Activated CD4-positive, alpha-beta T cell treated with anti-CD3 and anti-CD28 coated beads, Interleukin-2, amount 10 ng/mL, durations not matched to agents 7 days and 5 days (primary cell): ENCODE data around the gene ADAM15. TPM values are rescaled to one million over a fixed set of nuclear protein-coding genes. Genes with fewer than 3 reads are reported as not detected.

ENCODE experiments used
- CTCF ChIA-PET: fragments of 350-600 bp; sonication (Branson Sonifier 250); formaldehyde crosslinking; loops from one replicate; lab custom pipeline; 2021; ENCODE audit warnings: antibody characterized with exemption; lab: Charles Lee
- POLR2A ChIA-PET: fragments of 350-600 bp; sonication (Branson Sonifier 250); formaldehyde crosslinking; loops from one replicate; lab custom pipeline; 2021; ENCODE audit warnings: antibody characterized with exemption; lab: Charles Lee
- DNase-seq: peaks from one replicate; pipeline ENCODE4 v3.0.0-alpha.2; 2020
- H3K27ac Mint-ChIP-seq: one replicate; pipeline ENCODE4 v1.8.0; 2021; ENCODE audit warnings: mild to moderate bottlenecking, moderate library complexity, mixed read lengths
- H3K27me3 Mint-ChIP-seq: one replicate; pipeline ENCODE4 v1.8.0; 2021; ENCODE audit warnings: mixed read lengths
- H3K36me3 Mint-ChIP-seq: one replicate; pipeline ENCODE4 v1.8.0; 2021; ENCODE audit warnings: low read depth, mixed read lengths
- H3K4me1 Mint-ChIP-seq: one replicate; pipeline ENCODE4 v1.8.0; 2021; ENCODE audit warnings: mixed read lengths
- H3K4me3 Mint-ChIP-seq: one replicate; pipeline ENCODE4 v1.8.0; 2021; ENCODE audit warnings: mild to moderate bottlenecking, moderate library complexity, mixed read lengths
- H3K9me3 Mint-ChIP-seq: one replicate; pipeline ENCODE4 v1.8.0; 2021; ENCODE audit warnings: mixed read lengths
- total RNA-seq, 2 experiments: library from RNA; stranded (reverse); gene quantifications; one replicate each; pipeline ENCODE4 v1.2.3, GENCODE V29; 2021

ADAM15 gene
- 10 to 100 TPM; 40.2 to 45.0 TPM for total RNA-seq

- POLR2A ChIA-PET: interaction anchor here (0.6 kb wide), 2 partner anchors 34 to 50 kb away, joined by 3 to 5 read pairs; no protein-coding TSS in a partner anchor
- CTCF ChIA-PET: interaction anchor here (0.6 to 3.9 kb wide), 26 partner anchors 9 to 483 kb away, joined by 3 to 48 read pairs (median 4); partner anchors contain the start of genes CHRNB2, FLAD1 and KCNN3
- Mint-ChIP-seq H3K27me3 (no peaks in the 10 kb centered on the region), H3K4me1 (peaks cover 30% of the 10 kb centered on the region), H3K27ac (peak within 1 kb of the TSS; percentile 81), H3K4me3 (peak within 1 kb of the TSS; percentile 82), H3K36me3 (no peaks in the 10 kb centered on the region), H3K9me3 (no peaks in the 10 kb centered on the region)
- peak; percentile 81 for DNase-seq
Observed at GRCh38 chr1:155050560-155051341, at the start of gene ADAM15. Gene ADAM15 (plus strand): TSS chr1:155051316. CDS start chr1:155051387, 71 bp downstream.

- peaks cover 12% of the 10 kb centered on the region for H3K36me3 Mint-ChIP-seq
- H3K4me3 Mint-ChIP-seq: peak overlapping the region; percentile 93
- no peak for DNase-seq
- no peaks in the 10 kb centered on the region for H3K27me3 Mint-ChIP-seq
- POLR2A ChIA-PET: interaction anchor here (0.7 kb wide), 2 partner anchors 18 to 50 kb away, joined by 3 to 5 read pairs; partner anchors contain the start of gene ADAM15
- H3K4me1 Mint-ChIP-seq: peaks cover 55% of the 10 kb centered on the region
- CTCF ChIA-PET: interaction anchor here (0.6 to 13.0 kb wide), 5 partner anchors 13 to 58 kb away, joined by 3 to 184 read pairs (median 10); partner anchors contain the start of gene ADAM15
- no peaks in the 10 kb centered on the region for H3K9me3 Mint-ChIP-seq
- peak overlapping the region; percentile 91 for H3K27ac Mint-ChIP-seq
Observed at GRCh38 chr1:155001425-155001674, 49.8 kb upstream of the ADAM15 start.

- Mint-ChIP-seq H3K36me3 (peaks cover 15% of the 10 kb centered on the region), H3K4me3 (peak overlapping the region; percentile 93), H3K27me3 (no peaks in the 10 kb centered on the region), H3K27ac (peak overlapping the region; percentile 96), H3K4me1 (peaks cover 60% of the 10 kb centered on the region), H3K9me3 (no peaks in the 10 kb centered on the region)
- CTCF ChIA-PET: interaction anchor here (0.6 to 13.0 kb wide), 5 partner anchors 13 to 57 kb away, joined by 3 to 184 read pairs (median 10); partner anchors contain the start of gene ADAM15
- peak; percentile 99 for DNase-seq
- POLR2A ChIA-PET: interaction anchor here (0.7 kb wide), 2 partner anchors 18 to 49 kb away, joined by 3 to 5 read pairs; partner anchors contain the start of gene ADAM15
Observed at GRCh38 chr1:155001675-155002463, 49.2 kb upstream of the ADAM15 start.

GRCh38 chr1:155002464-155003226, 48.5 kb upstream of the ADAM15 start, which contains the start of gene ZBTB7B:
Gene ZBTB7B (plus strand): TSS chr1:155002802. CDS start chr1:155014661, 11,859 bp downstream.
- H3K4me1 Mint-ChIP-seq: peaks cover 61% of the 10 kb centered on the region

GRCh38 chr1:155003227-155003765, 47.8 kb upstream of the ADAM15 start:
- POLR2A ChIA-PET: no interaction called here
- Mint-ChIP-seq H3K27me3 (no peaks in the 10 kb centered on the region), H3K27ac (peak overlapping the region; percentile 93), H3K36me3 (peaks cover 15% of the 10 kb centered on the region), H3K4me1 (peaks cover 58% of the 10 kb centered on the region), H3K9me3 (no peaks in the 10 kb centered on the region), H3K4me3 (peak overlapping the region; percentile 96)
- CTCF ChIA-PET: interaction anchor here (1.7 to 13.0 kb wide), 2 partner anchors 11 to 67 kb away, joined by 4 to 184 read pairs; partner anchors contain the start of gene PMVK
- DNase-seq: no peak

More at GRCh38 chr1:155002464-155003226, 48.5 kb upstream of the ADAM15 start, which contains the start of gene ZBTB7B:
- POLR2A ChIA-PET: no interaction called here
- no peak for DNase-seq
- H3K9me3 Mint-ChIP-seq: no peaks in the 10 kb centered on the region
- H3K27me3 Mint-ChIP-seq: no peaks in the 10 kb centered on the region
- CTCF ChIA-PET: interaction anchor here (1.7 to 13.0 kb wide), 2 partner anchors 12 to 66 kb away, joined by 4 to 184 read pairs; partner anchors contain the start of gene PMVK
- H3K27ac Mint-ChIP-seq: peak within 1 kb of the TSS; percentile 96
- peaks cover 15% of the 10 kb centered on the region for H3K36me3 Mint-ChIP-seq
- peak within 1 kb of the TSS; percentile 96 for H3K4me3 Mint-ChIP-seq

GRCh38 chr1:155003766-155004351, 47.3 kb upstream of the ADAM15 start:
- ChIA-PET POLR2A (no interaction called here), CTCF (interaction anchor here (0.8 to 13.0 kb wide), 3 partner anchors 11 to 68 kb away, joined by 3 to 184 read pairs (median 4); partner anchors contain the start of genes FLAD1 and PMVK)
- Mint-ChIP-seq H3K27me3 (no peaks in the 10 kb centered on the region), H3K4me3 (peak overlapping the region; percentile 96), H3K9me3 (no peaks in the 10 kb centered on the region), H3K27ac (peak overlapping the region; percentile 93), H3K36me3 (peaks cover 18% of the 10 kb centered on the region), H3K4me1 (peaks cover 57% of the 10 kb centered on the region)
- DNase-seq: no peak

GRCh38 chr1:155004352-155005075, 46.6 kb upstream of the ADAM15 start:
- Mint-ChIP-seq H3K4me1 (peaks cover 53% of the 10 kb centered on the region), H3K27me3 (no peaks in the 10 kb centered on the region), H3K27ac (peak overlapping the region; percentile 91), H3K9me3 (no peaks in the 10 kb centered on the region), H3K36me3 (peaks cover 21% of the 10 kb centered on the region), H3K4me3 (peak overlapping the region; percentile 96)
- ChIA-PET POLR2A (no interaction called here), CTCF (interaction anchor here (0.8 to 13.0 kb wide), 4 partner anchors 10 to 68 kb away, joined by 3 to 184 read pairs (median 4); partner anchors contain the start of genes FLAD1 and PMVK)
- no peak for DNase-seq

GRCh38 chr1:155005076-155006011, 45.8 kb upstream of the ADAM15 start:
- ChIA-PET POLR2A (interaction anchor here (0.6 kb wide), 1 partner anchor 1015 kb away, joined by 3 read pairs; no protein-coding TSS in a partner anchor), CTCF (interaction anchor here (1.3 to 13.0 kb wide), 3 partner anchors 9 to 41 kb away, joined by 4 to 184 read pairs (median 46); no protein-coding TSS in a partner anchor)
- Mint-ChIP-seq H3K27me3 (no peaks in the 10 kb centered on the region), H3K36me3 (peaks cover 29% of the 10 kb centered on the region), H3K9me3 (no peaks in the 10 kb centered on the region), H3K4me1 (peaks cover 46% of the 10 kb centered on the region), H3K27ac (peak overlapping the region; percentile 91), H3K4me3 (peak overlapping the region; percentile 65)
- no peak for DNase-seq

- Mint-ChIP-seq H3K4me1 (peaks cover 55% of the 10 kb centered on the region), H3K9me3 (no peaks in the 10 kb centered on the region), H3K36me3 (peaks cover 37% of the 10 kb centered on the region), H3K4me3 (peak overlapping the region; percentile 65), H3K27me3 (no peaks in the 10 kb centered on the region), H3K27ac (peak overlapping the region; percentile 91)
- ChIA-PET CTCF (interaction anchor here (0.8 to 17.4 kb wide), 8 partner anchors 8 to 166 kb away, joined by 3 to 184 read pairs (median 3); partner anchors contain the start of genes KRTCAP2, LENEP and ZBTB7B), POLR2A (no interaction called here)
- DNase-seq: peak; percentile 62
Observed at GRCh38 chr1:155006601-155007101, 44.5 kb upstream of the ADAM15 start.
